ENCODE results near the gene CRACR2A.

The CRACR2A gene

DNA sequence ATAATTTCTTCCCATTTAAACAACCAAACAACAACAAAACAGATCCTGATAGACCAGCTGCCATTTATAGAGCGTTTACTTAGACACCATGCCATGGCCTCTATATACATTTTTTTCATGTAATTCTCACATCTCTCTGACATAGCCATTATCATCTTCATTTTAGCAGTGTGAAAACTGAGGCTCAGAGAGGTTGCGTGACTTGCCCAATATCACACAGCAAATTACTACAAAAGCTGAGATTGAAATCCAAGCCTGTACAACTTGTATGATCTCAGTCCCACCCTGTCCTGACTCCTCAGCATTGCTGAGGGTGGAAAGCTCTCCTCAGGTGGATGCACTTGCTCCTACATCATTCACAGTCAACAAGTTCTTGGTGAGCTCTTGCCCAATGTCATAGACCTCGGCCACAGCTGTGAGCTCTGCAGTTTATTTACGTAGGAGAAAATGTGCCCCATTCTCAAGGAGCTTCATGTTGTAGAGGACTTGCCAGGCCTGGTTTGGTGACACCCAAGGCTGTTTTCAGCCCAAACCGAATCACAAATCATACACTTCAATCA, 55.5 kb downstream of the CRACR2A start:
- no peak for DNase-seq (ENCODE audit: extremely low spot score)
- TF ChIP-seq, protein P1, sequence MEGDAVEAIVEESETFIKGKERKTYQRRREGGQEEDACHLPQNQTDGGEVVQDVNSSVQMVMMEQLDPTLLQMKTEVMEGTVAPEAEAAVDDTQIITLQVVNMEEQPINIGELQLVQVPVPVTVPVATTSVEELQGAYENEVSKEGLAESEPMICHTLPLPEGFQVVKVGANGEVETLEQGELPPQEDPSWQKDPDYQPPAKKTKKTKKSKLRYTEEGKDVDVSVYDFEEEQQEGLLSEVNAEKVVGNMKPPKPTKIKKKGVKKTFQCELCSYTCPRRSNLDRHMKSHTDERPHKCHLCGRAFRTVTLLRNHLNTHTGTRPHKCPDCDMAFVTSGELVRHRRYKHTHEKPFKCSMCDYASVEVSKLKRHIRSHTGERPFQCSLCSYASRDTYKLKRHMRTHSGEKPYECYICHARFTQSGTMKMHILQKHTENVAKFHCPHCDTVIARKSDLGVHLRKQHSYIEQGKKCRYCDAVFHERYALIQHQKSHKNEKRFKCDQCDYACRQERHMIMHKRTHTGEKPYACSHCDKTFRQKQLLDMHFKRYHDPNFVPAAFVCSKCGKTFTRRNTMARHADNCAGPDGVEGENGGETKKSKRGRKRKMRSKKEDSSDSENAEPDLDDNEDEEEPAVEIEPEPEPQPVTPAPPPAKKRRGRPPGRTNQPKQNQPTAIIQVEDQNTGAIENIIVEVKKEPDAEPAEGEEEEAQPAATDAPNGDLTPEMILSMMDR (IDR thresholded peaks at IDR 0.05; ENCODE audit: control extremely low read depth, extremely low read depth, low read depth, missing control alignments): no peak
- POLR2A ChIA-PET: no interaction called here
- CTCF ChIA-PET: interaction anchor here (1.0 to 1.4 kb wide), 3 partner anchors 12 to 106 kb away, joined by 3 read pairs; no protein-coding TSS in a partner anchor

DNA sequence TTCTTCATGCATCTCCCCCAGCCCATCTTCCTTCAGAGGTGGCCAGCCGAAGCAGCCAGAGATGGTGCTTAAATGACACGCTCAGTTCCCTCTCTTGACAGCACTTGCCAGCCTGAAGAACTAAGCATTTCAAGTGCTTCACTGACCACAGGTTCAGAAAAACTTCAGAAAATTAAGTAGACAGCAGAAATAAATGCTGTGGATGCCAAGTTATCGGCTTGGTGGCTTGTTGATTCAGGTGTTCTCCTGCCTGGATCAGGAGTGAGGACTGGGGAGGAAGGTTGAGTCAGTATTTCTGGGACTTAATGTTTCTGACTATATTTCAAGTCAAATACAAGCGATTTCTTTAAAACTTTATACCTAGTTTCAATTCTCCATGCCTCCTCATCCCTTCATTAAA, 58.2 kb downstream of the CRACR2A start:
- CTCF ChIA-PET: interaction anchor here (1.7 to 2.5 kb wide), 2 partner anchors 21 to 395 kb away, joined by 3 to 6 read pairs; no protein-coding TSS in a partner anchor
- TF ChIP-seq, protein P1 (IDR thresholded peaks at IDR 0.05; ENCODE audit: control extremely low read depth, extremely low read depth, low read depth, missing control alignments): no peak
- DNase-seq (ENCODE audit: extremely low spot score): no peak
- POLR2A ChIA-PET: no interaction called here

DNA sequence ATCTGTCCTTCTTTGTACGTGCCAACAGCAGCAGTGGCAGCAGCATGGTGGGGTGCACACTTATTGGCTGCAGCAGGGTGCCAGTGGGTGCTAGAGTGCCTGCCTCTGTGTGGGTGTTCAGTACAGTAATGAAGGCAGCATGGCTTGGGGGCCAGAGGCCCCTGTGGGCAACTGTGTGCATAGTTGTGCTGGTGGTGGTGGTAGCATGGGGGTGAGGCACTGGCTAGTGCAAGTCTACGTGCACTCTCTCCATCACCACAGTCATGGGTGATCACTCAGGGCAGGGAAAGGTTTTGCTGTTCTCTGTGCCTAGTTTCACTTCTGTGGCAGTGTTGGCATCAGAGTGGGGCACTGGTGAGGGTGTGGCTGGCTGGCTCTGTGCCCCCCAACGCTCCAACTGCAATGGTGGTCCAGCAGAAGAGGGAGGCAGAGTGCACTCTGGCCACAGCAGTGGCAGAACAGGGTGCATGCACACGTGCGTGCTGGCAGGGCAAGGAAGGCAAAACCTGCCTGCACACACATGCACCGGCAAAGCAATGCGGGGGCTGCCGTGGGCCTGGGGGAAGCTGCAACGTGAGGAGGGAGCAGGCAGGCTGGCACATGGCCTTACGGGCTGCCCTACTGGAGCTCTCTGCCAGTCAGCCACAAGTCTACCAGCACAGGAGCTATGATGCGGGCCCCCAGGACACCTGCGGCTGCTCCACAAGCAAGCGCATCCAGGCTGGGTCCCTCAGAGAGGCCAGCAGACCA, 60.1 kb downstream of the CRACR2A start:
- TF ChIP-seq, protein P1 (IDR thresholded peaks at IDR 0.05; ENCODE audit: control extremely low read depth, extremely low read depth, low read depth, missing control alignments): no peak
- CTCF ChIA-PET: interaction anchor here (1.5 to 2.5 kb wide), 2 partner anchors 13 to 393 kb away, joined by 3 to 6 read pairs; no protein-coding TSS in a partner anchor
- DNase-seq (ENCODE audit: extremely low spot score): no peak
- POLR2A ChIA-PET: no interaction called here

DNA sequence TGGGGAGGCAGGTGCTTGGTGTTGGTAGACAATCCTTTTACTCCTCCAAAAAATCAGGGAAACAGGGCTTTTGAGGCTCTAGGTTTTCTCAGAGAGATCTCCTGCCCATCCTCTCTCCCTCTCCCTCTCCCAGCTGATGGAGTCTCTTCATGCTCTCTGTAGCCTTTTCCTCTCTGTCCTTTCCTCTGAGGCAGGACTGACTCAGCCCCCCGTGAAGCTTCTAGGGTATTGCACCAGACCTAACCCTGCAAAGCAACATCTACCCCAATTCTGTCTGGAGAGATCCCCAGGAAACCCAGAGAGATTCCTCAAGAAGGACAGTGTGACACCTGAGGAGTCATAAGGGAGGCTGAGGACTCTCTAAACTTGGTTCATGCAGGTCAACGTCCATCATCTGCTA, 66.4 kb downstream of the CRACR2A start:
- CTCF ChIA-PET: interaction anchor here (1.1 to 1.6 kb wide), 3 partner anchors 13 to 23 kb away, joined by 3 to 4 read pairs (median 3); no protein-coding TSS in a partner anchor
- TF ChIP-seq, protein P1 (IDR thresholded peaks at IDR 0.05; ENCODE audit: control extremely low read depth, extremely low read depth, low read depth, missing control alignments): no peak
- POLR2A ChIA-PET: no interaction called here
- no peak for DNase-seq (ENCODE audit: extremely low spot score)

DNA sequence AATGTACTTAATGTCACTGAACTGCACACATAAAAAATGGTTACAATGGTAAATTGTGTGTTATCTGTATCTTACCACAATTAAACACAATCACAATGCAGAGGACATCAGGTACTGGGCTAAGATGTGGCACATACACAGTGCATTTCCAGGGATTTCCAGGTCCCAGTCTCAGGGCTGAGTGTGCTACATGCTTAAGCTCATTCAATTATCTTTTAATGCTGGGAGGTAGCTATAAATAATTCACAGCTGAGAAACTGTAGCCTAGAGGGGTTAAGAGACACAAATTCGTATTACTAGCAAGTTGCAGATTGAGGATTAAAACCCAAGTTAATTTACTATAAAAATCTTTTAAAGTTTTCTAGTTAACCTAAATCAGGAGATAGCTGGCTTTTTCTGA, 67.1 kb downstream of the CRACR2A start:
- POLR2A ChIA-PET: no interaction called here
- no peak for DNase-seq (ENCODE audit: extremely low spot score)
- TF ChIP-seq, protein P1 (IDR thresholded peaks at IDR 0.05; ENCODE audit: control extremely low read depth, extremely low read depth, low read depth, missing control alignments): no peak
- CTCF ChIA-PET: interaction anchor here (1.1 to 1.6 kb wide), 4 partner anchors 14 to 34 kb away, joined by 3 to 4 read pairs (median 3); no protein-coding TSS in a partner anchor

DNA sequence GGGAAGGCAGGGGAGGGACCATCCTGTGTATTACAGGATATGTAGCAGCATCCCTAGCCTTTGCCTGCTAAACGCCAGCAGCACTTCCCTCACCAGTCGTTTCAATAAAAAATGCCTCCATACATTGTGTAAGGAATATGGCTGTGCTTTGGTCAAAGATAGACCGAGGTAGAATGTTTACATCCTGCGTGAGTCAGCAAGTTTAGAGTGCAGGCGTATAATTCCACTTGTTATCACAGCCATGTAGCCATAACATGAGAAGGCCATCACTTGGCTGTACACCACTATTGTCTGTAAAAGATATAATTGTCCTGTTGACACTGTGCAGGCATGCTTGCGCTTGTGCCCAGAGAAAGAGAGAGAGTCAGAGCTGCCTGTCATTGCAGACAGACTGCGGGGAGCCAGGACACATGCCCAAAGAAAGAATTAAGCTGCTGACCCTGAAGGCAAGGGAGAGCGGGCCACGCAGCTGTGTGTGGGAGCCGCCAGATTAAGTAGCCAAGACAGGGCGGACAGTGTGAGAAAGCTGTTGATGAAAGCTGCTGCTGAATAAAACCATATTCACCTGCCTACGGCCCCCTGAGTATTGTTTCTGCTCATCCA, 68.4 kb downstream of the CRACR2A start:
- ChIA-PET POLR2A (no interaction called here), CTCF (no interaction called here)
- DNase-seq (ENCODE audit: extremely low spot score): no peak
- TF ChIP-seq, protein P1 (IDR thresholded peaks at IDR 0.05; ENCODE audit: control extremely low read depth, extremely low read depth, low read depth, missing control alignments): no peak
